ENCODE results near the gene LTBP1.

- TF ChIP-seq, protein P1, sequence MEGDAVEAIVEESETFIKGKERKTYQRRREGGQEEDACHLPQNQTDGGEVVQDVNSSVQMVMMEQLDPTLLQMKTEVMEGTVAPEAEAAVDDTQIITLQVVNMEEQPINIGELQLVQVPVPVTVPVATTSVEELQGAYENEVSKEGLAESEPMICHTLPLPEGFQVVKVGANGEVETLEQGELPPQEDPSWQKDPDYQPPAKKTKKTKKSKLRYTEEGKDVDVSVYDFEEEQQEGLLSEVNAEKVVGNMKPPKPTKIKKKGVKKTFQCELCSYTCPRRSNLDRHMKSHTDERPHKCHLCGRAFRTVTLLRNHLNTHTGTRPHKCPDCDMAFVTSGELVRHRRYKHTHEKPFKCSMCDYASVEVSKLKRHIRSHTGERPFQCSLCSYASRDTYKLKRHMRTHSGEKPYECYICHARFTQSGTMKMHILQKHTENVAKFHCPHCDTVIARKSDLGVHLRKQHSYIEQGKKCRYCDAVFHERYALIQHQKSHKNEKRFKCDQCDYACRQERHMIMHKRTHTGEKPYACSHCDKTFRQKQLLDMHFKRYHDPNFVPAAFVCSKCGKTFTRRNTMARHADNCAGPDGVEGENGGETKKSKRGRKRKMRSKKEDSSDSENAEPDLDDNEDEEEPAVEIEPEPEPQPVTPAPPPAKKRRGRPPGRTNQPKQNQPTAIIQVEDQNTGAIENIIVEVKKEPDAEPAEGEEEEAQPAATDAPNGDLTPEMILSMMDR (conservative IDR thresholded peaks at IDR 0.05 in 1 of 2, IDR thresholded peaks at IDR 0.05 in 1 of 2; ENCODE audit: extremely low read depth in 1 of 2, insufficient read depth in 1 of 2, low read depth in 1 of 2, low read length in 2 of 2), result no peak
- no peak for TF ChIP-seq EZH2 (IDR thresholded peaks at IDR 0.05; ENCODE audit: borderline replicate concordance, low read length)
These were observed 299.7 kb downstream of the LTBP1 start for GRCh38 chr2:33246432-33246831.
